B cell (primary cell): ENCODE results near the gene PPIP5K2. TPM values are rescaled to one million over a fixed set of nuclear protein-coding genes. Genes with fewer than 3 reads are reported as not detected.
"Not testable (repeated sequence)": the region's sequence is repeated elsewhere in the genome, so short reads cannot be mapped to it uniquely, and the experiment has no call there.

Experiments
- ATAC-seq: fragments of 200-7000 bp; cut with Tn5 transposase; one replicate; pipeline ENCODE4 v1.10.0; 2021; ENCODE audit warnings: low read depth, mild to moderate bottlenecking, moderate number of reproducible peaks, moderate library complexity
- CTCF ChIA-PET: fragments of 350-600 bp; sonication (Branson Sonifier 250); formaldehyde crosslinking; loops from one replicate; lab custom pipeline; 2021; ENCODE audit warnings: antibody characterized with exemption, inconsistent platforms; lab: Charles Lee
- POLR2A ChIA-PET: fragments of 350-600 bp; sonication (Branson Sonifier 250); formaldehyde crosslinking; loops from one replicate; lab custom pipeline; 2021; ENCODE audit warnings: antibody characterized with exemption; lab: Charles Lee
- DNase-seq: peaks from one replicate; pipeline ENCODE4 v3.0.0; 2013
- H2AFZ ChIP-seq: 2 replicates; pipeline ENCODE4 v1.6.1; 2012; ENCODE audit warnings: mild to moderate bottlenecking, low read depth, low read length; ENCODE audit not compliant: insufficient read depth, poor library complexity, severe bottlenecking
- H3K27ac ChIP-seq, 2 donors: 1 replicate in 1 of 2; 2 replicates in 1 of 2; pipeline ENCODE4 v1.5.1; 2012 to 2013; ENCODE audit warnings: low read length in 2 of 2, mild to moderate bottlenecking in 2 of 2, moderate library complexity in 1 of 2
- H3K27me3 ChIP-seq, 4 experiments: fragments of 200-600 bp in 1 of 4; sonication (generic) in 1 of 4; replicated peaks in 1 of 4; 1 replicate in 2 of 4; 2 replicates in 2 of 4; pipeline versions ENCODE4 v1.6.1 to v1.7.0; 2013 to 2016; ENCODE audit warnings: low read length in 3 of 4, mild to moderate bottlenecking in 2 of 4, mixed read lengths in 1 of 4, moderate library complexity in 1 of 4; ENCODE audit not compliant: insufficient read depth in 4 of 4, control insufficient read depth in 3 of 4; ENCODE audit errors: control extremely low read depth in 1 of 4
- H3K36me3 ChIP-seq, 2 experiments: replicated peaks in 1 of 2; 1 replicate in 1 of 2; 2 replicates in 1 of 2; pipeline versions ENCODE4 v1.6.1 to v1.7.1; 2013; ENCODE audit warnings: low read length in 1 of 2; ENCODE audit not compliant: insufficient read depth in 2 of 2, control insufficient read depth in 1 of 2; ENCODE audit errors: control extremely low read depth in 1 of 2, extremely low read depth in 1 of 2
- H3K4me1 ChIP-seq, 2 donors: fragments of 200-600 bp in 1 of 2; sonication (generic) in 1 of 2; 1 replicate in 1 of 2; 2 replicates in 1 of 2; pipeline versions ENCODE4 v1.5.1 to v1.6.1; 2013 to 2017; ENCODE audit warnings: low read length in 2 of 2; ENCODE audit not compliant: control insufficient read depth in 2 of 2, insufficient read depth in 2 of 2
- H3K4me2 ChIP-seq: replicated peaks from 2 replicates; pipeline ENCODE3; 2012; ENCODE audit warnings: mild to moderate bottlenecking, low read depth, low read length; ENCODE audit not compliant: poor library complexity, severe bottlenecking
- H3K4me3 ChIP-seq, 5 experiments: fragments of 200-600 bp in 1 of 5; sonication (generic) in 1 of 5; 1 replicate in 3 of 5; 2 replicates in 2 of 5; pipeline versions ENCODE4 v1.5.1 to v1.7.0; 2011 to 2016; ENCODE audit warnings: low read length in 4 of 5, mild to moderate bottlenecking in 4 of 5, low read depth in 2 of 5, control low read depth in 1 of 5, moderate library complexity in 1 of 5; ENCODE audit not compliant: insufficient read depth in 1 of 5; ENCODE audit errors: control extremely low read depth in 1 of 5, extremely low read depth in 1 of 5
- H3K79me2 ChIP-seq: fragments of 200-600 bp; sonication (generic); one replicate; pipeline ENCODE4 v1.6.0; 2016; ENCODE audit warnings: low read length; ENCODE audit not compliant: control insufficient read depth, insufficient read depth
- H3K9ac ChIP-seq: fragments of 200-600 bp; sonication (generic); 2 replicates; pipeline ENCODE4 v1.6.1; 2017; ENCODE audit warnings: mild to moderate bottlenecking, low read length, moderate library complexity
- H3K9me3 ChIP-seq, 3 donors: one replicate each; pipeline versions ENCODE4 v1.6.1 to v1.7.1; 2013; ENCODE audit warnings: low read length in 2 of 3; ENCODE audit not compliant: control insufficient read depth in 2 of 3, insufficient read depth in 1 of 3; ENCODE audit errors: control extremely low read depth in 1 of 3
- H4K20me1 ChIP-seq: 2 replicates; pipeline ENCODE4 v1.6.0; 2012; ENCODE audit warnings: mild to moderate bottlenecking, low read length; ENCODE audit not compliant: insufficient read depth, control insufficient read depth, poor library complexity, severe bottlenecking
- H3K27ac Mint-ChIP-seq: one replicate; pipeline ENCODE4 v1.8.0; 2021; ENCODE audit warnings: mixed read lengths
- H3K27me3 Mint-ChIP-seq: one replicate; pipeline ENCODE4 v1.8.0; 2021; ENCODE audit warnings: mixed read lengths
- H3K4me1 Mint-ChIP-seq: one replicate; pipeline ENCODE4 v1.8.0; 2021; ENCODE audit warnings: mixed read lengths
- H3K4me3 Mint-ChIP-seq: one replicate; pipeline ENCODE4 v1.8.0; 2021; ENCODE audit warnings: mixed read lengths
- H3K9me3 Mint-ChIP-seq: one replicate; pipeline ENCODE4 v1.8.0; 2022; ENCODE audit warnings: mixed read lengths; ENCODE audit not compliant: insufficient read depth
- EZH2 ChIP-seq: IDR thresholded peaks from 2 replicates; pipeline ENCODE4 v1.6.1; 2012; ENCODE audit warnings: borderline replicate concordance, low read depth, mild to moderate bottlenecking, moderate library complexity, low read length; ENCODE audit not compliant: insufficient read depth, poor library complexity, severe bottlenecking
- WGBS: methylation state at CpG from one replicate; pipeline ENCODE4 v1.1.5; 2013; ENCODE audit warnings: missing lambda C conversion rate; ENCODE audit not compliant: insufficient coverage; 5-methylcytosine and 5-hydroxymethylcytosine counted together
- intact Hi-C: fragments of 100-400 bp; cut with micrococcal nuclease; formaldehyde crosslinking; loops from one replicate; pipeline ENCODE4 v1.10.0; 2022
- polyA minus RNA-seq: library from RNA; depleted of rRNA, polyadenylated mRNA; stranded (reverse); fragments of >200 nt; gene quantifications from 2 replicates; pipeline ENCODE4 v1.2.3, GENCODE V29; 2012
- polyA plus RNA-seq: library from polyadenylated mRNA; depleted of rRNA; stranded (reverse); fragments of >200 nt; gene quantifications from 2 replicates; pipeline ENCODE4 v1.2.3, GENCODE V29; 2012
- total RNA-seq, 2 donors: library from RNA; stranded (reverse); fragments of 120-200 nt in 1 of 2; gene quantifications; 1 replicate in 1 of 2; 2 replicates in 1 of 2; pipeline versions ENCODE4 v1.2.3 to v1.2.4, GENCODE V29; 2013 to 2022
- TF ChIP-seq, protein P1 (sequence below): fragments of 200-600 bp; IDR thresholded peaks from one replicate; pipeline ENCODE4 v1.8.0; 2022; ENCODE audit warnings: antibody characterized with exemption, mild to moderate bottlenecking

The PPIP5K2 gene
- 77.9 and 80.5 TPM in 2 replicates for total RNA-seq
- total RNA-seq (2013) = 97.4 TPM
- polyA plus RNA-seq = 14.5 and 22.2 TPM in 2 replicates
- 19.5 and 24.4 TPM in 2 replicates for polyA minus RNA-seq

GRCh38 chr5:103119765-103120606 is at the start of gene PPIP5K2, which contains the start of gene GIN1:
Gene PPIP5K2 (plus strand): TSS chr5:103120301. CDS start chr5:103129590, 9,289 bp downstream.
Gene GIN1 (minus strand): TSS chr5:103120138. CDS start chr5:103108707, 11,431 bp downstream.
- DNase-seq (peak; percentile 98), ATAC-seq (peak; percentile 91)
- peaks cover 13 to 30% of the 10 kb centered on the region in 2 donors for H3K4me1 ChIP-seq
- H3K4me2 ChIP-seq = peak within 1 kb of the TSS; percentile 81
- no peaks in the 10 kb centered on the region for H3K36me3 ChIP-seq
- no peaks in the 10 kb centered on the region for H3K9me3 ChIP-seq
- POLR2A ChIA-PET = interaction anchor here (0.5 to 1.4 kb wide), 3 partner anchors 139 to 432 kb away, joined by 7 to 12 read pairs (median 7); partner anchors contain the start of genes MACIR and PAM
- no peaks in the 10 kb centered on the region for H3K27me3 Mint-ChIP-seq
- peak within 1 kb of the TSS; percentile 98 for H3K27ac Mint-ChIP-seq
- intact Hi-C loops = loop anchor here (1.0 to 10.0 kb wide), 3 partner anchors 138 to 445 kb away; partner anchors contain the start of genes MACIR, NUDT12 and PAM
- under 1% methylated on average over 44 of the region's 46 CpGs for WGBS
- H3K4me3 Mint-ChIP-seq = peak within 1 kb of the TSS; percentile 93
- H3K27ac ChIP-seq = peak within 1 kb of the TSS; percentile 92 to 96
- TF ChIP-seq, protein P1, sequence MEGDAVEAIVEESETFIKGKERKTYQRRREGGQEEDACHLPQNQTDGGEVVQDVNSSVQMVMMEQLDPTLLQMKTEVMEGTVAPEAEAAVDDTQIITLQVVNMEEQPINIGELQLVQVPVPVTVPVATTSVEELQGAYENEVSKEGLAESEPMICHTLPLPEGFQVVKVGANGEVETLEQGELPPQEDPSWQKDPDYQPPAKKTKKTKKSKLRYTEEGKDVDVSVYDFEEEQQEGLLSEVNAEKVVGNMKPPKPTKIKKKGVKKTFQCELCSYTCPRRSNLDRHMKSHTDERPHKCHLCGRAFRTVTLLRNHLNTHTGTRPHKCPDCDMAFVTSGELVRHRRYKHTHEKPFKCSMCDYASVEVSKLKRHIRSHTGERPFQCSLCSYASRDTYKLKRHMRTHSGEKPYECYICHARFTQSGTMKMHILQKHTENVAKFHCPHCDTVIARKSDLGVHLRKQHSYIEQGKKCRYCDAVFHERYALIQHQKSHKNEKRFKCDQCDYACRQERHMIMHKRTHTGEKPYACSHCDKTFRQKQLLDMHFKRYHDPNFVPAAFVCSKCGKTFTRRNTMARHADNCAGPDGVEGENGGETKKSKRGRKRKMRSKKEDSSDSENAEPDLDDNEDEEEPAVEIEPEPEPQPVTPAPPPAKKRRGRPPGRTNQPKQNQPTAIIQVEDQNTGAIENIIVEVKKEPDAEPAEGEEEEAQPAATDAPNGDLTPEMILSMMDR = no peak
- TF ChIP-seq EZH2 = no peak
- peaks cover 70% of the 10 kb centered on the region for H3K79me2 ChIP-seq
- H3K4me1 Mint-ChIP-seq = peaks cover 49% of the 10 kb centered on the region
- H3K9ac ChIP-seq = peak within 1 kb of the TSS; percentile 87
- CTCF ChIA-PET = interaction anchor here (1.1 to 2.2 kb wide), 6 partner anchors 11 to 364 kb away, joined by 3 to 15 read pairs (median 5); partner anchors contain the start of gene MACIR
- no peaks in the 10 kb centered on the region for H3K27me3 ChIP-seq
- H4K20me1 ChIP-seq = peaks cover 4% of the 10 kb centered on the region
- H3K4me3 ChIP-seq = peak within 1 kb of the TSS; percentile 77 to 96 (median 91)
- no peaks in the 10 kb centered on the region for H3K9me3 Mint-ChIP-seq
- H2AFZ ChIP-seq = peak within 1 kb of the TSS; percentile 96

- H3K79me2 ChIP-seq, H3K4me3 ChIP-seq, H2AFZ ChIP-seq, H3K9ac ChIP-seq, H3K4me1 ChIP-seq, POLR2A ChIA-PET, H3K4me3 Mint-ChIP-seq, CTCF ChIA-PET, H3K27me3 Mint-ChIP-seq, DNase-seq, H3K4me1 Mint-ChIP-seq, H3K4me2 ChIP-seq, H3K27me3 ChIP-seq, ATAC-seq, H3K36me3 ChIP-seq, H4K20me1 ChIP-seq, intact Hi-C loops, H3K27ac Mint-ChIP-seq, H3K27ac ChIP-seq: not testable (repeated sequence)
- WGBS = 77% methylated on average over 2 of the region's 4 CpGs
- peaks cover 2 to 26% (median 9%) of the 10 kb centered on the region in 3 donors for H3K9me3 ChIP-seq
- H3K9me3 Mint-ChIP-seq = peaks cover 25% of the 10 kb centered on the region
These were observed 46.6 kb upstream of the PPIP5K2 start for GRCh38 chr5:103073500-103073899.
